HepG2 (cell line): Measurements from ENCODE around the gene AFAP1L2.

Experiments used
- CTCF ChIP-seq: sonication (generic); formaldehyde crosslinking; IDR thresholded peaks from 2 replicates; pipeline ENCODE4 v1.5.0; 2020; ENCODE audit warnings: mild to moderate bottlenecking, missing genetic modification reagents, moderate library complexity
- E2F1 ChIP-seq: sonication (generic); formaldehyde crosslinking; IDR thresholded peaks from 2 replicates; pipeline ENCODE4 v1.5.0; 2020; ENCODE audit warnings: missing genetic modification reagents
- ESRRA ChIP-seq: sonication (generic); formaldehyde crosslinking; IDR thresholded peaks from 2 replicates; pipeline ENCODE4 v1.5.1; 2020; ENCODE audit warnings: mild to moderate bottlenecking, low read depth, missing genetic modification reagents
- EZH2 ChIP-seq: conservative IDR thresholded peaks from 2 replicates; pipeline ENCODE4 v1.6.1; 2012; ENCODE audit warnings: mild to moderate bottlenecking, low read depth, low read length, moderate library complexity
- FOXM1 ChIP-seq: sonication (generic); formaldehyde crosslinking; IDR thresholded peaks from 2 replicates; pipeline ENCODE4 v1.5.0; 2020; ENCODE audit warnings: missing genetic modification reagents
- PHF20 ChIP-seq: sonication (generic); formaldehyde crosslinking; IDR thresholded peaks from 2 replicates; pipeline ENCODE4 v1.5.0; 2020; ENCODE audit warnings: mild to moderate bottlenecking, missing genetic modification reagents
- PHF21A ChIP-seq: sonication (generic); formaldehyde crosslinking; IDR thresholded peaks from 2 replicates; pipeline ENCODE4 v1.5.0; 2020; ENCODE audit warnings: mild to moderate bottlenecking, missing genetic modification reagents
- POLR2AphosphoS2 ChIP-seq: IDR thresholded peaks from 2 replicates; pipeline ENCODE4 v1.6.1; 2011; ENCODE audit warnings: low read depth, low read length, improper control_type of control experiment
- TBX2 ChIP-seq: sonication (generic); formaldehyde crosslinking; IDR thresholded peaks from 2 replicates; pipeline ENCODE4 v1.5.0; 2020; ENCODE audit warnings: missing genetic modification reagents, mild to moderate bottlenecking, borderline replicate concordance
- ZFP90 ChIP-seq: sonication (generic); formaldehyde crosslinking; IDR thresholded peaks from 2 replicates; pipeline ENCODE4 v1.8.0; 2022; ENCODE audit warnings: missing genetic modification reagents, mild to moderate bottlenecking, inconsistent platforms, borderline replicate concordance
- ZNF10 ChIP-seq: sonication (generic); formaldehyde crosslinking; IDR thresholded peaks from 2 replicates; pipeline ENCODE4 v1.4.0; 2020; ENCODE audit warnings: mild to moderate bottlenecking, low read depth, missing genetic modification reagents, borderline replicate concordance
- ZNF230 ChIP-seq: sonication (generic); formaldehyde crosslinking; IDR thresholded peaks from 2 replicates; pipeline ENCODE4 v1.4.0; 2020; ENCODE audit warnings: mild to moderate bottlenecking, missing genetic modification reagents
- ZNF646 ChIP-seq: sonication (generic); formaldehyde crosslinking; IDR thresholded peaks from 2 replicates; pipeline ENCODE4 v1.9.0; 2021; ENCODE audit warnings: mild to moderate bottlenecking, missing genetic modification reagents
- ZNF841 ChIP-seq: sonication (generic); formaldehyde crosslinking; IDR thresholded peaks from 2 replicates; pipeline ENCODE4 v1.8.1; 2023; ENCODE audit warnings: missing genetic modification reagents, borderline replicate concordance

GRCh38 chr10:114370966-114371365 lies 33.3 kb downstream of the AFAP1L2 start:
- no peak for TF ChIP-seq E2F1 (CRISPR knock-in tag)
- no peak for TF ChIP-seq ESRRA (CRISPR knock-in tag)
- no peak for TF ChIP-seq TBX2
- TF ChIP-seq PHF20 (CRISPR knock-in tag) = no peak
- TF ChIP-seq ZNF10 (CRISPR knock-in tag) = no peak
- no peak for TF ChIP-seq ZNF646 (CRISPR knock-in tag)
- TF ChIP-seq EZH2 = no peak
- TF ChIP-seq ZNF230 (CRISPR knock-in tag) = no peak
- TF ChIP-seq ZFP90 (CRISPR knock-in tag) = no peak
- no peak for TF ChIP-seq CTCF
- no peak for TF ChIP-seq FOXM1 (CRISPR knock-in tag)
- TF ChIP-seq PHF21A (CRISPR knock-in tag) = no peak
- no peak for TF ChIP-seq ZNF841 (CRISPR knock-in tag)
- no peak for TF ChIP-seq POLR2AphosphoS2
